Measurements from ENCODE around the gene PAX8. TPM values are rescaled to one million over a fixed set of nuclear protein-coding genes. Genes with fewer than 3 reads are reported as not detected.

The PAX8 gene
- total RNA-seq, 1 donor from 2014 or later, result not detected

- no peak for DNase-seq
These were observed 75.5 kb downstream of the PAX8 start for GRCh38 chr2:113203217-113203530.

- DNase-seq, result no peak
These were observed 76.2 kb downstream of the PAX8 start for GRCh38 chr2:113202305-113203216.

GRCh38 chr2:113201496-113202304, 77.0 kb downstream of the PAX8 start:
- DNase-seq, result no peak

- DNase-seq, result no peak
These were observed 77.8 kb downstream of the PAX8 start for GRCh38 chr2:113200736-113201490.

- no peak for DNase-seq
These were observed 78.5 kb downstream of the PAX8 start for GRCh38 chr2:113200236-113200635.

- peak; percentile 89 for DNase-seq
These were observed 79.7 kb downstream of the PAX8 start for GRCh38 chr2:113198790-113199612.

- no peak for DNase-seq
These were observed 80.5 kb downstream of the PAX8 start for GRCh38 chr2:113198048-113198789.

- DNase-seq, result no peak
These were observed 81.2 kb downstream of the PAX8 start for GRCh38 chr2:113197347-113198047.

GRCh38 chr2:113196839-113197238, 81.9 kb downstream of the PAX8 start:
- DNase-seq, result no peak

GRCh38 chr2:113195923-113196501, 82.7 kb downstream of the PAX8 start:
- DNase-seq, result no peak

- DNase-seq, result no peak
These were observed 86.1 kb downstream of the PAX8 start for GRCh38 chr2:113192459-113193100.

- no peak for DNase-seq
These were observed 87.8 kb downstream of the PAX8 start for GRCh38 chr2:113190871-113191270.

- DNase-seq, result no peak
These were observed 91.0 kb downstream of the PAX8 start for GRCh38 chr2:113187771-113188170.

- no peak for DNase-seq
These were observed 92.3 kb downstream of the PAX8 start for GRCh38 chr2:113186433-113186796.

GRCh38 chr2:113185664-113186432, 92.9 kb downstream of the PAX8 start:
- DNase-seq, result no peak

GRCh38 chr2:113184531-113185230, 94.0 kb downstream of the PAX8 start:
- DNase-seq, result no peak

GRCh38 chr2:113183703-113184102, 95.0 kb downstream of the PAX8 start:
- DNase-seq, result no peak

GRCh38 chr2:113183264-113183663, 95.5 kb downstream of the PAX8 start:
- no peak for DNase-seq

Measured in tongue (tissue), 2 donors.